ENCODE measurements around the gene TMCC2.

DNA sequence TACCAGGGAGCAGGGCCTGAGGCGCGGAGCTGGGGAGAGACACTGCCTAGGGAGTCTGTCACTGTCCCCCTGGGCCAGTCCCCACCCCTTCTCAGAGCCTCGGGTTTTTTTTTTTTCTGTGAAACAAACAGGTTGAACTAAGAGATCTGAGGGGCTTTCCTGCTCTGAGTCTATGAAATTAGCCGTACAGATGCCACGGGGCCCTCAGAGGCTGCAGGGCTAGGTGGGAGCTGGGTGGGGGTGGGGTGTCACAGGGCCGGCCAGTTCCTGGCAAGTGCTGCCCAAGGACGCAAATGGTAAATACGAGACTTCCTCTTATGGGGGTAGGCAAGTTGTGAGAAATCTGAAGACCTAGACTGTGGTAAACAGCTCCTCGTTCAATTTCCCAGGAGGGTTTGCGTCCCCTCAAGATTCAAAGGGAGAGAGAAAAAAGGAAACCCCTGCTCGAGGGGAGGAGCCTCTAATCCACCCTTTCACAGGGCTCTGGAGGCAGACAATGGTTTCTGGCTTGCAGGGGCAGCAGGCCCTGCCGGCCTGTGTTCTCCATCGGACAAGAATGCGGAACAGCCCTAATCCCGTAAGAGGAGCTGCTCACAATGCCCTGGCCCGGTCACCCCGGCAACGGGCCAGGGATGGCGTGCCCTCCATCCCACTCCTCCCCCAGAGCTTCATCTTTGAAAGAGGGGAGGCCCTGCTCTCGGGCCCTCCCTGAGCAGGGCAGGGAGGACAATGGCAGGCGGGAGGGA lies 86.0 kb downstream of the TMCC2 start:
- no peak for TF ChIP-seq CTCF (IDR thresholded peaks at IDR 0.05)
- TF ChIP-seq EZH2 (IDR thresholded peaks at IDR 0.05; ENCODE audit: borderline replicate concordance, insufficient read depth, low read depth, low read length, poor library complexity, severe bottlenecking) = no peak
